Measurements from ENCODE around the gene RNF149. TPM values are rescaled to one million over a fixed set of nuclear protein-coding genes. Genes with fewer than 3 reads are reported as not detected.

RNF149 gene
- polyA plus RNA-seq, 1 experiment = 18.8 TPM

DNA sequence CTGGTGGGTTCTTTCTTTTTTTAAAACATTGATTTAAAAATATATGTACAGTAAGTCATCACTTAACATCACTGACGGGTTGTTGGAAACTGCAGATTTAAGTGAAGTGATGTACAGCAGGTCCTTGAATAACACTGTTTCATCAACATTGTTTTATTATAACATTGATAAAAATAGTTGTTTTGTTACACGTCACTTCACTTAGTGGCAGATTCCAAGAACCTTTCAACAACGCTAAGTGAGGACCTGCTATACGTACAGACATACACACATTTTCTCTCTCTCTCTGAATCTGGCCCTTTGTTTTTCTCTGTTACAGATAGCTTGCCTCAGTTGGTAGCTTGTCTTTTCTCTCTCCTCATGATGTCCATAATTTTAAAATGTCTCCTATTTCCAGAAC lies 46.4 kb downstream of the RNF149 start:
- ChIA-PET POLR2A (no interaction called here), CTCF (interaction anchor here (1.0 kb wide), 1 partner anchor 21 kb away, joined by 3 read pairs; no protein-coding TSS in a partner anchor)
- no peak overlapping the region for H3K4me3 ChIP-seq (ENCODE audit: low read depth, low read length)
- no peak overlapping the region for H3K27ac ChIP-seq (ENCODE audit: low read depth, low read length)
- H3K27me3 ChIP-seq (ENCODE audit: control insufficient read depth, insufficient read depth, low read length) = no peaks in the 10 kb centered on the region
- peaks cover 3% of the 10 kb centered on the region; the same call in 1 of the 2 replicates for H3K9me3 ChIP-seq (ENCODE audit: control insufficient read depth, insufficient read depth, low read length)
- no peak for DNase-seq (ENCODE audit: low read depth, low spot score)
- TF ChIP-seq CTCF (IDR thresholded peaks at IDR 0.05; ENCODE audit: low read depth, low read length) = no peak

GRCh38 chr2:101258804-101259203 lies 49.7 kb downstream of the RNF149 start:
- TF ChIP-seq CTCF (IDR thresholded peaks at IDR 0.05; ENCODE audit: low read depth, low read length) = no peak
- DNase-seq (ENCODE audit: low read depth, low spot score) = no peak
- Histone ChIP-seq H3K4me3 (ENCODE audit: low read depth, low read length) (no peak overlapping the region), H3K27me3 (ENCODE audit: control insufficient read depth, insufficient read depth, low read length) (no peaks in the 10 kb centered on the region), H3K27ac (ENCODE audit: low read depth, low read length) (no peak overlapping the region), H3K9me3 (ENCODE audit: control insufficient read depth, insufficient read depth, low read length) (peaks cover 3% of the 10 kb centered on the region; the same call in 1 of the 2 replicates)
- ChIA-PET POLR2A (no interaction called here), CTCF (no interaction called here)

DNA sequence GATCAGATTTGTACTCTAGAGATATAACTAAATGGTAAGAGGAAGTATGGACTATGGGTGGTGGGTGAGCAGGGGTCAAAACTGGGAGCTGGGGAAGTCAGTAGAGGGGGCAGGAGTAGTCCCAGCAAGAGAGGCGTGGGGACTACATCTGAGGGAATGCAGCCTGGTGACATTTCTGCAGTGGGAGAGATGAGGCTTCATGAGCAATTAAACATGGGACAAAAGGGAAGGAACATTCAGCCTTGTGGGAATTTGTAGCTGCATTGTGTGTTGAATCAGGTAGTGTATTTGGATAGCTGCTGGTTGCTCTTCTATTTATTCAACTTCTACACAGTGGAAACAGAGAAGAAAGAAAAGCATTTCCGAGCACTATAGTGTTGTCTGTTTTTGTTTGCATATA lies 52.2 kb downstream of the RNF149 start:
- Histone ChIP-seq H3K27ac (ENCODE audit: low read depth, low read length) (no peak overlapping the region), H3K4me3 (ENCODE audit: low read depth, low read length) (no peak overlapping the region), H3K9me3 (ENCODE audit: control insufficient read depth, insufficient read depth, low read length) (peaks cover 3% of the 10 kb centered on the region; the same call in 1 of the 2 replicates), H3K27me3 (ENCODE audit: control insufficient read depth, insufficient read depth, low read length) (no peaks in the 10 kb centered on the region)
- DNase-seq (ENCODE audit: low read depth, low spot score) = no peak
- no peak for TF ChIP-seq CTCF (IDR thresholded peaks at IDR 0.05; ENCODE audit: low read depth, low read length)
- POLR2A ChIA-PET = no interaction called here
- CTCF ChIA-PET = no interaction called here

DNA sequence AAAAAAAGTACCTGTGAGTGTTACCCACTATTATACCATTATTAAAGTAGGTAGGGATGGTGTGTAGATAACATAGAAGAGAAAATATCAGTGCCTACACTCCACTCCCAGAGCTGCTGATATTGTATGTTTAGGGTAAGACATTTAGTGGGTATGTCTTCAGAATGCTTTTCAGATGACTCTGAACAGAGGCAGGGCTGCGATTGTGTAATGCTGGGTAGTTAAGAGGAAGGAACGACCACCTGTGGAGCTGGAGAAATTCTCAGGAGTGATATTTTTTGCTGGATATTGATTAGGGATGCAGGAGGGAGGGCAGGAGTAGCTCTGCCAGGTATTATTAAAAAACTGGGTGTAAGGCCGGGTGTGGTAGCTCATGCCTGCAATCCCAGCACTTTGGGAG lies 53.0 kb downstream of the RNF149 start:
- ChIA-PET CTCF (interaction anchor here (0.7 kb wide), 1 partner anchor 67 kb away, joined by 3 read pairs; no protein-coding TSS in a partner anchor), POLR2A (no interaction called here)
- Histone ChIP-seq H3K9me3 (ENCODE audit: control insufficient read depth, insufficient read depth, low read length) (peaks cover 3% of the 10 kb centered on the region; the same call in 1 of the 2 replicates), H3K27me3 (ENCODE audit: control insufficient read depth, insufficient read depth, low read length) (no peaks in the 10 kb centered on the region), H3K4me3 (ENCODE audit: low read depth, low read length) (no peak overlapping the region), H3K27ac (ENCODE audit: low read depth, low read length) (no peak overlapping the region)
- no peak for DNase-seq (ENCODE audit: low read depth, low spot score)
- no peak for TF ChIP-seq CTCF (IDR thresholded peaks at IDR 0.05; ENCODE audit: low read depth, low read length)

GRCh38 chr2:101253703-101254450 lies 54.6 kb downstream of the RNF149 start:
- POLR2A ChIA-PET = interaction anchor here (0.5 kb wide), 1 partner anchor 18 kb away, joined by 3 read pairs; no protein-coding TSS in a partner anchor
- CTCF ChIA-PET = interaction anchor here (0.6 to 3.1 kb wide), 3 partner anchors 12 to 217 kb away, joined by 4 to 7 read pairs (median 5); no protein-coding TSS in a partner anchor
- no peak for DNase-seq (ENCODE audit: low read depth, low spot score)

More at GRCh38 chr2:101253703-101254450, 54.6 kb downstream of the RNF149 start:
- Histone ChIP-seq H3K9me3 (ENCODE audit: control insufficient read depth, insufficient read depth, low read length) (peaks cover 2% of the 10 kb centered on the region; the same call in 1 of the 2 replicates), H3K27me3 (ENCODE audit: control insufficient read depth, insufficient read depth, low read length) (no peaks in the 10 kb centered on the region), H3K4me3 (ENCODE audit: low read depth, low read length) (peak overlapping the region; percentile 89), H3K27ac (ENCODE audit: low read depth, low read length) (no peak overlapping the region)
- TF ChIP-seq CTCF (IDR thresholded peaks at IDR 0.05; ENCODE audit: low read depth, low read length) = no peak
